RWPE1 (cell line): ENCODE data around the gene OR2AJ1.

ENCODE experiments used
- CTCF ChIA-PET: fragments of 350-600 bp; sonication (Branson Sonifier 250); formaldehyde crosslinking; extraction: SDS; loops from one replicate; lab custom pipeline; 2021; lab: Yijun Ruan, JAX
- POLR2A ChIA-PET: fragments of 400-600 bp; formaldehyde crosslinking; extraction: SDS; loops from one replicate; lab custom pipeline; 2020; ENCODE audit warnings: antibody characterized with exemption; ENCODE audit not compliant: low non-redundant PET; lab: Yijun Ruan, JAX
- DNase-seq: peaks from one replicate; pipeline ENCODE4 v3.0.0; 2012; ENCODE audit warnings: low spot score
- H3K27ac ChIP-seq: fragments of 450-650 bp; 2 replicates; pipeline ENCODE4 v1.5.1; 2017
- TF ChIP-seq, protein P1 (sequence below): fragments of 450-650 bp; conservative IDR thresholded peaks from 2 replicates; pipeline ENCODE4 v1.5.1; 2017; ENCODE audit warnings: low read depth, mild to moderate bottlenecking

Gene OR2AJ1

DNA sequence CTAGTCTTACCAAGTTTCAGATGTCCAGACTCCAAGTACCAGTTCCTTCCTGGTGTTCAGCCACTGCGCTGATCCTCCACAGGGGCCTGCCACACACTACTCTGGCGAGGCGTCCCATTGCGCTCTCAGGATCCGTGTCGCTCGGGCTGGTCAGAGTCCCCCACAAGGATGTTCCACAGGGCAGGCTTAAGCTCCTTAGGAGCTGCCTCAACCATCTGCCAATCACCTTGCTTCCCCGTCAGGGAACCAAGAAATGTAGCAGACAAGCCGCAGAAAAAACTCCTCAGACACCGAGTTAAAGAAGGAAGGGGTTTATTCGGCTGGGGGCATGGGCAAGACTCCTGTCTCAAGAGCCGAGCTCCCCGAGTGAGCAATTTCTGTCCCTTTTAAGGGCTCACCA, 19.5 kb upstream of the OR2AJ1 start:
- TF ChIP-seq, protein P1, sequence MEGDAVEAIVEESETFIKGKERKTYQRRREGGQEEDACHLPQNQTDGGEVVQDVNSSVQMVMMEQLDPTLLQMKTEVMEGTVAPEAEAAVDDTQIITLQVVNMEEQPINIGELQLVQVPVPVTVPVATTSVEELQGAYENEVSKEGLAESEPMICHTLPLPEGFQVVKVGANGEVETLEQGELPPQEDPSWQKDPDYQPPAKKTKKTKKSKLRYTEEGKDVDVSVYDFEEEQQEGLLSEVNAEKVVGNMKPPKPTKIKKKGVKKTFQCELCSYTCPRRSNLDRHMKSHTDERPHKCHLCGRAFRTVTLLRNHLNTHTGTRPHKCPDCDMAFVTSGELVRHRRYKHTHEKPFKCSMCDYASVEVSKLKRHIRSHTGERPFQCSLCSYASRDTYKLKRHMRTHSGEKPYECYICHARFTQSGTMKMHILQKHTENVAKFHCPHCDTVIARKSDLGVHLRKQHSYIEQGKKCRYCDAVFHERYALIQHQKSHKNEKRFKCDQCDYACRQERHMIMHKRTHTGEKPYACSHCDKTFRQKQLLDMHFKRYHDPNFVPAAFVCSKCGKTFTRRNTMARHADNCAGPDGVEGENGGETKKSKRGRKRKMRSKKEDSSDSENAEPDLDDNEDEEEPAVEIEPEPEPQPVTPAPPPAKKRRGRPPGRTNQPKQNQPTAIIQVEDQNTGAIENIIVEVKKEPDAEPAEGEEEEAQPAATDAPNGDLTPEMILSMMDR: no peak
- H3K27ac ChIP-seq: no peak overlapping the region
- ChIA-PET CTCF (no interaction called here), POLR2A (no interaction called here)
- no peak for DNase-seq

DNA sequence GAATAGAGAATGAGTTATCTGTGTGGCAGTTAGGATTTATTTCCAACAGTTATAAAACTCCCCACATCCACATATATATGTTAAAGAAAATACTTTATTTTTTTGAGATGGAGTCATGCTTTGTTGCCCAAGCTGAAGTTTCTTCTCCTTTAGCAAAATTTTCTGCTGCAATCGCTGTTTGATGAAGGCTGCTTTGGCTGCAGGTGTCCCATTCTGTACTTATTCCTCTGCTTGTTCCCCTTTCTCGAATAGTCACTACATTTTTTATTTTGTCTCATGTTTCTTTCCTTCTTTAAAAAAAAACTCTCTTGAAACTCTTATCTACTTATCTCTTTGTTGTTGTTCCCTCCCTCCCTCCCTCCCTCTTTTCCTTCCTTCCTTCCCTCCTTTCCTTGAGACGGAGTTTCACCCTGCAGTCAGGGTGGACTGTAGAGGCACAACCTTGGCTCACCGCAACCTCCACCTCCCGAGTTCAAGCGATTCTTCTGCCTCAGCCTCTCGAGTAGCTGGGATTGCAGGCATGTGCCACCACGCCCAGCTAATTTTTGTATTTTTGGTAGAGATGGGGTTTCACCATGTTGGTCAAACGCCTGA, 18.7 kb upstream of the OR2AJ1 start:
- H3K27ac ChIP-seq: peak overlapping the region; percentile 74
- POLR2A ChIA-PET: no interaction called here
- TF ChIP-seq, protein P1: no peak
- no peak for DNase-seq
- CTCF ChIA-PET: interaction anchor here (1.2 kb wide), 1 partner anchor 31 kb away, joined by 5 read pairs; no protein-coding TSS in a partner anchor

DNA sequence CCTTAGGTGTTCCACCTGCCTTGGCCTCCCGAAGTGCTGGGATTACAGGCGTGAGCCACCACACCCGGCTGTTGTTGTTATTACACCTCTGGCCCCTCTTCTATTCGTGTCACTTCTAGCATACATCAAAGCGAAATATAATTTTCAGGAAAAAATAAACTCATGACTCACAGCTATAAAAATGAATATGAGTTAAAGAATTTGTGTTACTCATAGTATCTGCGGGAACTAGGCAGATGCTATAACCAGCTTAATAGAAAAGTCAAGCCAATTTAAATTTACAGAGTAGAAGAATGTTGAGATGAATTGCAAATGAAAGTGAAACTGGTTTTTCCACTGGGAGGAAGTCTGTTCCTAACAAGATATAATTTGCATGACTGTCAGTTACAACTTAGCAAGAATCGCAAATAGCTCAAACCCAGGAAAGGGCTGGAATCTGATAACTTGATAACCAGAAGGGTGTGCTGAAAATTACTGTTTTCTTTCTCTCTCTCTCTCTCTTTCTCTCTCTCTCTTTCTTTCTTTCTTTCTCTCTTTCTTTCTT, 18.1 kb upstream of the OR2AJ1 start:
- TF ChIP-seq, protein P1: no peak
- peak overlapping the region; percentile 74 for H3K27ac ChIP-seq
- DNase-seq: peak; percentile 81
- CTCF ChIA-PET: interaction anchor here (1.2 kb wide), 1 partner anchor 30 kb away, joined by 5 read pairs; no protein-coding TSS in a partner anchor
- POLR2A ChIA-PET: no interaction called here

DNA sequence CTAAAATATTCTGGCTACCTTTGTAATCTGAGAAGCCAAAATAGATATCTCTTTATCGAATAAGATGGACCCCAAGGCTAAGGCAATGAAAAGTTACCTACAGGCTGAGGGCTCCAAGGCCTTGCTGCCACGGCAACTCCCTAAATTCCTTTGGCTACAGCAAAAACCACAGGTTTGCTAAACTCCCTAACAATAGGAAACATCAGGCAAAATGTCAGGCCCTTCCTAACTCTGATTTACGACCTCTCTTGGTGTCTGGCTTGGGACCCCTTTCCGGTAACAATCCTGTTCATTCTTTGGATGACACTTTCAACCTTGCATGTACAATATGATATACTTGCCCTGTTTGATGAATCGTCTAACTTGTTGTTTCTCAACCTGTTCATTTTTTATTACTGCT, 15.9 kb upstream of the OR2AJ1 start:
- CTCF ChIA-PET: no interaction called here
- POLR2A ChIA-PET: no interaction called here
- H3K27ac ChIP-seq: no peak overlapping the region
- TF ChIP-seq, protein P1: no peak
- no peak for DNase-seq

DNA sequence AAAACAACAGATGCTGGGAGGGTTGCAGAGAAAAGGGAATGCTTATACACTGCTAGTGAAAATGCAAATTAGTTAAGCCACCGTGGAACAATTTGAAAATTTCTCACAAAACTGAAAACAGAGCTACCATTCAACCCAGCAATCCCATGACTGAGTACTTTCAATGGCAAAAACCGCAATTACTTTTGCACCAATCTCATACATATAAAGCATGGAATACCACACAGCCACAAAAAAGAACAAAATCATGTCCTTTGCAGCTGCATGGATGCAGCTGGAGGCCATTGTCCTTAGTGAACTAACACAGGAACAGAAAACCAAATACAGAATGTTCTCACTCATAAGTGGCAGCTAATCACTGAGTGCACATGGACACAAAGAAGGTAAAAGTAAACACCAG, 10.9 kb upstream of the OR2AJ1 start:
- H3K27ac ChIP-seq: no peak overlapping the region
- ChIA-PET POLR2A (no interaction called here), CTCF (no interaction called here)
- TF ChIP-seq, protein P1: no peak
- DNase-seq: no peak

DNA sequence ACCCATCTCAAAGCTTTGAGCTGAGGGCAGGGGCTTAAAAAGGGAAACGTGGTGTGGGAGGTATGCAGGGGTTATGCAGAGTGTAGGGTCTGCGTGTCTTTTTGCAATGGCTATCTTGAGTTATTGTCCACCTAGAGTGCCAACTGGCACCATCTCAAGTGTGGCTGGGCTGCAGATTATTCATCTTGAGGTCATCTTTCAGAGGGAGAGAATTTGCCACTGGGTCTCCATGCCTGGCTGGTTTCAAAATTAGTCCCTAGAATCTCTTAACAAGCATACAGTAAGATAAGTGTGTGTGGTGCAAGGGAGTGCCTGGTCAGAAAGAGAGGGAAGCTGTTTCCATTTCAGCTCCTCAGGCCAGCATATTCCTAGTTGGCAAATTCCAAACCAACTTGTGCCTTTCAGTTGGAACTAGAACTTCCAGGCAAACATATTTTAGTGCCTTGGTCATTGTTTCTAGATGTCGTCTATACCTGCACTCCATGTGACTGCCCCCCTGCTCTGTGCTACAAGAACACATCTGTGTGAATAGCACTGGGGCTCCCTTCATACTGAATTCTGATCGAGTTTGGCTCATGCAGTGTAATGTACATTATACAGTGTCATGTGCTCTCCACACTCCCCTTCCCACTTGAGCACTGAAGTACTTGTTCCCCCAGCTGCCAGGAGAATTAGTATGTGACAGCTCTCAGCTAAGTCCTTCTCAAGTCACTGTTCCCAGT, 9.6 kb upstream of the OR2AJ1 start:
- ChIA-PET CTCF (no interaction called here), POLR2A (no interaction called here)
- DNase-seq: no peak
- H3K27ac ChIP-seq: no peak overlapping the region
- TF ChIP-seq, protein P1: no peak
